ENCODE data around the gene NMNAT2.

GRCh38 chr1:183456826-183457225 is 38.6 kb upstream of the NMNAT2 start:
- no peak for TF ChIP-seq EP300 (IDR thresholded peaks at IDR 0.05; ENCODE audit: low read depth)
- no peak for TF ChIP-seq POLR2AphosphoS5 (IDR thresholded peaks at IDR 0.05)

Measured in transverse colon (tissue), 3 donors.